HepG2 (cell line): ENCODE measurements around the gene RUNX3. TPM values are rescaled to one million over a fixed set of nuclear protein-coding genes. Genes with fewer than 3 reads are reported as not detected.

Experiments used
- ARNTL ChIP-seq: sonication (generic); formaldehyde crosslinking; IDR thresholded peaks from 2 replicates; pipeline ENCODE4 v1.4.0; 2020; ENCODE audit warnings: mild to moderate bottlenecking, missing genetic modification reagents
- KMT2A ChIP-seq: sonication (generic); formaldehyde crosslinking; IDR thresholded peaks from 2 replicates; pipeline ENCODE4 v1.4.0; 2020; ENCODE audit warnings: missing genetic modification reagents
- NCOA5 ChIP-seq: sonication (generic); formaldehyde crosslinking; IDR thresholded peaks from 2 replicates; pipeline ENCODE4 v1.4.0; 2020; ENCODE audit warnings: missing genetic modification reagents
- NR2F6 ChIP-seq, 2 experiments: IDR thresholded peaks; 2 replicates each; pipeline ENCODE4 v1.6.1; 2016; ENCODE audit warnings: antibody characterized with exemption in 1 of 2, mild to moderate bottlenecking in 1 of 2
- NR3C1 ChIP-seq: sonication (generic); formaldehyde crosslinking; IDR thresholded peaks from 2 replicates; pipeline ENCODE4 v1.4.0; 2020; ENCODE audit warnings: missing genetic modification reagents
- PREB ChIP-seq: sonication (generic); formaldehyde crosslinking; IDR thresholded peaks from 2 replicates; pipeline ENCODE4 v1.4.0; 2020; ENCODE audit warnings: missing genetic modification reagents
- RXRB ChIP-seq: IDR thresholded peaks from 2 replicates; pipeline ENCODE4 v1.6.1; 2016; ENCODE audit warnings: borderline replicate concordance, missing genetic modification reagents, missing compliant biosample characterization
- USF2 ChIP-seq, 2 experiments: sonication (generic) in 1 of 2; formaldehyde crosslinking in 1 of 2; IDR thresholded peaks; 2 replicates each; pipeline versions ENCODE4 v1.5.1 to v1.6.1; 2011 to 2020; ENCODE audit warnings: borderline replicate concordance in 1 of 2, low read depth in 1 of 2, low read length in 1 of 2, mild to moderate bottlenecking in 1 of 2, missing genetic modification reagents in 1 of 2, moderate library complexity in 1 of 2
- ZNF562 ChIP-seq: sonication (generic); formaldehyde crosslinking; IDR thresholded peaks from 2 replicates; pipeline ENCODE4 v1.8.0; 2022; ENCODE audit warnings: missing genetic modification reagents, borderline replicate concordance
- ZNF616 ChIP-seq: sonication (generic); formaldehyde crosslinking; IDR thresholded peaks from 2 replicates; pipeline ENCODE4 v1.5.0; 2020; ENCODE audit warnings: low read depth, mild to moderate bottlenecking, missing genetic modification reagents
- ZNF670 ChIP-seq: sonication (generic); formaldehyde crosslinking; IDR thresholded peaks from 2 replicates; pipeline ENCODE4 v1.8.0; 2022; ENCODE audit warnings: mild to moderate bottlenecking, missing genetic modification reagents, borderline replicate concordance
- ZNF780A ChIP-seq: sonication (generic); formaldehyde crosslinking; IDR thresholded peaks from 2 replicates; pipeline ENCODE4 v1.8.0; 2022; ENCODE audit warnings: mild to moderate bottlenecking, missing genetic modification reagents, moderate library complexity
- ZNF792 ChIP-seq: IDR thresholded peaks from 2 replicates; pipeline ENCODE4 v1.6.1; 2016
- ZXDC ChIP-seq: sonication (generic); formaldehyde crosslinking; IDR thresholded peaks from 2 replicates; pipeline ENCODE4 v1.5.0; 2020; ENCODE audit warnings: mild to moderate bottlenecking, missing genetic modification reagents
- polyA plus RNA-seq, 8 experiments: library from polyadenylated mRNA; depleted of rRNA in 3 of 8; stranded (reverse) in 7 of 8; unstranded in 1 of 8; fragments of >200 nt; fragmentation: Illumina TruSeq in 4 of 8; extraction: Trizol in 4 of 8; gene quantifications; 2 replicates each; pipeline versions ENCODE4 v1.2.1 to v1.2.3, GENCODE V29; 2011 to 2016; ENCODE audit warnings: low read depth in 4 of 8, missing spikeins in 1 of 8, mixed read lengths in 1 of 8; ENCODE audit not compliant: insufficient read depth in 1 of 8
- total RNA-seq, 5 experiments: library from RNA; depleted of rRNA; stranded (reverse); fragments of >200 nt; fragmentation: Illumina TruSeq; extraction: Trizol; gene quantifications; 2 replicates each; pipeline ENCODE4 v1.2.3, GENCODE V29; 2016; ENCODE audit warnings: low read depth in 1 of 5
- TF ChIP-seq, protein P1 (sequence below): sonication (generic); formaldehyde crosslinking; IDR thresholded peaks from 2 replicates; pipeline ENCODE4 v1.4.0; 2020; ENCODE audit warnings: missing genetic modification reagents
- TF ChIP-seq, protein P2 (sequence below): sonication (generic); formaldehyde crosslinking; IDR thresholded peaks from 2 replicates; pipeline ENCODE4 v1.4.0; 2020; ENCODE audit warnings: mild to moderate bottlenecking, low read depth, missing genetic modification reagents
- TF ChIP-seq, protein P3 (sequence below): sonication (generic); formaldehyde crosslinking; IDR thresholded peaks from 2 replicates; pipeline ENCODE4 v1.5.0; 2020; ENCODE audit warnings: missing genetic modification reagents
- TF ChIP-seq, protein P4 (sequence below): sonication (generic); formaldehyde crosslinking; IDR thresholded peaks from 2 replicates; pipeline ENCODE4 v1.4.0; 2020; ENCODE audit warnings: missing genetic modification reagents

The RUNX3 gene
- total and polyA plus RNA-seq, 2 of the 13 experiments (the other 11 are each of a cell fraction or from before 2014, with no cell fraction given), result 0.04 to 0.22 TPM

GRCh38 chr1:24932284-24932683, 2.2 kb upstream of the RUNX3 start (continued):
- TF ChIP-seq, protein P1, sequence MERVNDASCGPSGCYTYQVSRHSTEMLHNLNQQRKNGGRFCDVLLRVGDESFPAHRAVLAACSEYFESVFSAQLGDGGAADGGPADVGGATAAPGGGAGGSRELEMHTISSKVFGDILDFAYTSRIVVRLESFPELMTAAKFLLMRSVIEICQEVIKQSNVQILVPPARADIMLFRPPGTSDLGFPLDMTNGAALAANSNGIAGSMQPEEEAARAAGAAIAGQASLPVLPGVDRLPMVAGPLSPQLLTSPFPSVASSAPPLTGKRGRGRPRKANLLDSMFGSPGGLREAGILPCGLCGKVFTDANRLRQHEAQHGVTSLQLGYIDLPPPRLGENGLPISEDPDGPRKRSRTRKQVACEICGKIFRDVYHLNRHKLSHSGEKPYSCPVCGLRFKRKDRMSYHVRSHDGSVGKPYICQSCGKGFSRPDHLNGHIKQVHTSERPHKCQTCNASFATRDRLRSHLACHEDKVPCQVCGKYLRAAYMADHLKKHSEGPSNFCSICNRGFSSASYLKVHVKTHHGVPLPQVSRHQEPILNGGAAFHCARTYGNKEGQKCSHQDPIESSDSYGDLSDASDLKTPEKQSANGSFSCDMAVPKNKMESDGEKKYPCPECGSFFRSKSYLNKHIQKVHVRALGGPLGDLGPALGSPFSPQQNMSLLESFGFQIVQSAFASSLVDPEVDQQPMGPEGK, result no peak
- no peak for TF ChIP-seq ZNF562 (CRISPR knock-in tag)
- no peak for TF ChIP-seq USF2 (IDR thresholded peaks at IDR 0.05; ENCODE audit: low read depth, low read length)
- TF ChIP-seq USF2 (CRISPR knock-in tag; IDR thresholded peaks at IDR 0.05; ENCODE audit: borderline replicate concordance), result no peak
- no peak for TF ChIP-seq PREB (CRISPR knock-in tag)
- no peak for TF ChIP-seq ZNF670 (CRISPR knock-in tag)
- no peak for TF ChIP-seq ZNF780A (CRISPR knock-in tag)
- no peak for TF ChIP-seq NCOA5 (CRISPR knock-in tag)
- TF ChIP-seq, protein P2, sequence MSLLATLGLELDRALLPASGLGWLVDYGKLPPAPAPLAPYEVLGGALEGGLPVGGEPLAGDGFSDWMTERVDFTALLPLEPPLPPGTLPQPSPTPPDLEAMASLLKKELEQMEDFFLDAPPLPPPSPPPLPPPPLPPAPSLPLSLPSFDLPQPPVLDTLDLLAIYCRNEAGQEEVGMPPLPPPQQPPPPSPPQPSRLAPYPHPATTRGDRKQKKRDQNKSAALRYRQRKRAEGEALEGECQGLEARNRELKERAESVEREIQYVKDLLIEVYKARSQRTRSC (CRISPR knock-in tag), result no peak
- TF ChIP-seq NR2F6 (IDR thresholded peaks at IDR 0.05), result no peak
- TF ChIP-seq NR2F6 (CRISPR knock-in tag; IDR thresholded peaks at IDR 0.05), result no peak
- TF ChIP-seq ARNTL (CRISPR knock-in tag), result no peak
- TF ChIP-seq, protein P3, sequence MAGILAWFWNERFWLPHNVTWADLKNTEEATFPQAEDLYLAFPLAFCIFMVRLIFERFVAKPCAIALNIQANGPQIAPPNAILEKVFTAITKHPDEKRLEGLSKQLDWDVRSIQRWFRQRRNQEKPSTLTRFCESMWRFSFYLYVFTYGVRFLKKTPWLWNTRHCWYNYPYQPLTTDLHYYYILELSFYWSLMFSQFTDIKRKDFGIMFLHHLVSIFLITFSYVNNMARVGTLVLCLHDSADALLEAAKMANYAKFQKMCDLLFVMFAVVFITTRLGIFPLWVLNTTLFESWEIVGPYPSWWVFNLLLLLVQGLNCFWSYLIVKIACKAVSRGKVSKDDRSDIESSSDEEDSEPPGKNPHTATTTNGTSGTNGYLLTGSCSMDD (CRISPR knock-in tag), result no peak
- TF ChIP-seq, protein P4, sequence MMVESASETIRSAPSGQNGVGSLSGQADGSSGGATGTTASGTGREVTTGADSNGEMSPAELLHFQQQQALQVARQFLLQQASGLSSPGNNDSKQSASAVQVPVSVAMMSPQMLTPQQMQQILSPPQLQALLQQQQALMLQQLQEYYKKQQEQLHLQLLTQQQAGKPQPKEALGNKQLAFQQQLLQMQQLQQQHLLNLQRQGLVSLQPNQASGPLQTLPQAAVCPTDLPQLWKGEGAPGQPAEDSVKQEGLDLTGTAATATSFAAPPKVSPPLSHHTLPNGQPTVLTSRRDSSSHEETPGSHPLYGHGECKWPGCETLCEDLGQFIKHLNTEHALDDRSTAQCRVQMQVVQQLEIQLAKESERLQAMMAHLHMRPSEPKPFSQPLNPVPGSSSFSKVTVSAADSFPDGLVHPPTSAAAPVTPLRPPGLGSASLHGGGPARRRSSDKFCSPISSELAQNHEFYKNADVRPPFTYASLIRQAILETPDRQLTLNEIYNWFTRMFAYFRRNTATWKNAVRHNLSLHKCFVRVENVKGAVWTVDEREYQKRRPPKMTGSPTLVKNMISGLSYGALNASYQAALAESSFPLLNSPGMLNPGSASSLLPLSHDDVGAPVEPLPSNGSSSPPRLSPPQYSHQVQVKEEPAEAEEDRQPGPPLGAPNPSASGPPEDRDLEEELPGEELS, result no peak
- TF ChIP-seq ZXDC, result no peak
- TF ChIP-seq ZNF616 (CRISPR knock-in tag), result no peak
- TF ChIP-seq KMT2A, result no peak
- TF ChIP-seq ZNF792 (CRISPR knock-in tag), result no peak
- TF ChIP-seq RXRB (CRISPR knock-in tag), result no peak
- TF ChIP-seq NR3C1 (CRISPR knock-in tag), result no peak
